Heart left ventricle (tissue), 13 donors: ENCODE data around the gene CMC4.

ENCODE experiments used
- CTCF ChIP-seq, 12 donors: fragments of 200-600 bp; sonication (generic) in 4 of 12; IDR thresholded peaks; one replicate each; pipeline versions ENCODE4 v1.5.0 to v1.8.0; 2018 to 2022; ENCODE audit warnings: antibody characterized with exemption in 12 of 12, mild to moderate bottlenecking in 5 of 12
- POLR2A ChIP-seq, 2 donors: fragments of 450-650 bp; IDR thresholded peaks; one replicate each; pipeline ENCODE4 v1.6.1; 2017; ENCODE audit warnings: antibody characterized with exemption in 2 of 2, mild to moderate bottlenecking in 2 of 2, moderate library complexity in 2 of 2
- donor health status: ischemic (EF 13 %, LVEDD 7.1; RV severe dilation, severe dysfunction).
- donor health status: DM: no; HTN: yes; CAD: no.
- donor health status: DM: no; HTN: no; CAD: no.
- donor health status: ischemic (EF 25% LVEDD 6.9; RV normal size, moderate dysfunction).
- donor health status: ischemic (EF 25% LVEDD 5.7; RV mildly dilated, moderate dysfunction).
- donor health status: ischemic (EF 35%, LVEDD 5.7; RV mildly dilated, moderate dysfunction).
- donor health status: nonischemic (EF 11% LVEDD 7.7; RV severe dilation, severe dysfunction).
- donor health status: DM: yes; HTN: yes; CAD: no.
- donor health status: PGD.
- donor health status: ischemic (EF 29% LVEDD 5.4; RV normal size, mild dysfunction).
- donor health status: nonischemic (EF 23%, LVEDD 6.1; RV moderate dilation, normal function).

- TF ChIP-seq CTCF (IDR thresholded peaks at IDR 0.05) = no peak
- no peak for TF ChIP-seq POLR2A (IDR thresholded peaks at IDR 0.05)
Observed at GRCh38 chrX:155026420-155026726, 44.6 kb downstream of the CMC4 start.
